GM18498 (cell line): Measurements from ENCODE around the gene ZNF783.
"Not testable (repeated sequence)": the region's sequence is repeated elsewhere in the genome, so short reads cannot be mapped to it uniquely, and the experiment has no call there.

ENCODE experiments used
- ATAC-seq: cut with Tn5 transposase; IDR thresholded peaks from one replicate; pipeline ENCODE4 v1.9.1; 2021; ENCODE audit warnings: mild to moderate bottlenecking, moderate library complexity; ENCODE audit not compliant: unreplicated experiment

ZNF783 gene

DNA sequence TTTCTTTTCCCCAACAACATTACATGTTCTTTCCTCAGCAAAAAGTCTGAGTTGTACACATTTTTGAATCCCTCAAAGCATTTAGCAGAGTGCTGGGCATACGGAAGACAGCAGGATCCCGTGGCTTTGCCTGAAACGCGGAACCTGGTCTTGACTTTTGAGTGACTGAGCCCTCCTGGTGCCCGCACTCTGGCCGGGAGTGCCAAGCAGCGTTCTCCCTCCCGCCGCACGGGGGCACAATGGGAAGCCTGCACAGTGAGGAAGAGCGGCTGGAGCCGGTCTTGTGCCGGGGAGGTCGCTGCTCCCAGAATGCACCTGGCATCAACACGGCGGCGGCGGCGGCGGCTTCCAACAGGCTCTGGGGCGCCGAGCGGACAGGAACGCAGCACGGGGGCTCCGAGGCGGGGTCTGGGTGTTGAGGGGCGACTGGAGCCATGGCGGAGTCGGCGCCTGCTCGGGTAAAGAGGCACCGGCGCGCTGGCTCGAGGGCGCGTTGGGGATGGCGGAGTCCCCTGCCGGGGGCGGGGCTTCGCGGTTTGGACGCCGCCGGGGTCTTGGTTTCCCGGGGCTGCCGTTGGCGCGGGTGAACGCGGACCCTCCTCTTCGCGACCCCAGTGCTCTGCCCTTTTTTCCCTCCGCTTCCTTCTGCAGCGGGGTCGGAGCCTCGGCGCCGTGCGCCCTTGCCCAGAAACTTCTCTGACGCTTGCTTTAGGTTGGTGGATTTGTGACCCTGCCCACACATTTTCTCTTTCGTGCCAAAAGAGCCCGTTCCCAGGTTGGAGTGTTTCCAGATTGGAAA lies 22.5 kb upstream of the ZNF783 start, which contains the start of gene ZNF212:
ZNF212 (plus strand) TSS at position 307 of the 799 bp plus-strand sequence; CDS start at position 435, 128 bp downstream.
- peak; percentile 100 for ATAC-seq

DNA sequence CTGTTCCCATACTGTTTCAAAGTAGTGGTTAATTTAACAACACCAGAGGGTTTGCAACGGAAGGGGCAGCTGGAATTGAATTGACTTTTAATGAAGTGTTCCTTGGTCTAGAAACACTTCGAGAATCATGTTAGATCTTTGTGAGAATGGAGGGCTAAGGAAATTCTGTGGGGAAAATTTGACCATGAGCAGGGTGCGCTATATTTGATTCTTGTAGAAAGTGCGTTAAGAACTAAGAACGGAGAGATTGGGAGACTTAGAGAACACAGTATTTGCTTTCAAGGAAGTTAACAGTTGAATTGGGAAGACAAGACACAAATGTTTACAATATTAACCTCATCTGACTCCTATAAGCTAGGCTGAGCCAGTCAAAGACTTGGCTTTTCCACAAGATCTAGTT lies 21.4 kb upstream of the ZNF783 start:
- ATAC-seq = no peak

DNA sequence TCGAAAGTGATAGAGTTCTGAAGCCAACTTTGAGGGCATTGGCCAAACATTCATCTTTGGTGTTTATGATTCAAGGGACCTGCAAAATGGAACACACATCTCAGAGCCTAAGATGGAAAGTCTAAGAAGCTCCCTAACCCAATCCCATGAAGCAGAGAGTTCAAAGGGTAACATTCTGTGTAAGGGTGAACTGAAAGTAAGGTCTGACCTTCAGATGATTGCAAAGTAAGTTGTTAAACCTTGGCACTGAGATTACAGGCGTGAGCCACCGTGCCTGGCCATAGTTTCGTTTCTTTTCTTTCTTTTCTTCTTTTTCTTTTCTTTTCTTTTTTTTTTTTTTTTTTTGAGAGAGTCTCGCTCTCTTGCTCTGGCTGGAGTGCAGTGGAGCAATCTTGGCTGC lies 20.3 kb upstream of the ZNF783 start:
- ATAC-seq = no peak

DNA sequence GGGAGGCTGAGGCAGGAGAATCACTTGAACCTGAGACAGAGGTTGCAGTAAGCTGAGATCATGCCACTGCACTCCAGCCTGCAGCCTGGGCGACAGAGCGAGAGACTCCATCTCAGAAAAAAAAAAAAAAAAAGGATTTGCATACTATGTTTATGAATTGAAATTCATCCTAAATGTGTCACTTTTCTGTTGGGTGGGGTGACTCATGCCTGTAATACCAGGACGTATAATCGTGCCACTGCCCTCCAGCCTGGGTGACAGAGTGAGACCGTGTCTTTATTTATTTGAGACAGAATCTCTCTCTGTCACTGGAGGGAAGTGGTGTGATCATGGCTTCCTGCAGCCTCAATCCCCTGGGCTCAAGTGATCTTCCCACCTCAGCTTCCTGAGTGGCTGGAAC lies 16.8 kb upstream of the ZNF783 start:
- no peak for ATAC-seq

DNA sequence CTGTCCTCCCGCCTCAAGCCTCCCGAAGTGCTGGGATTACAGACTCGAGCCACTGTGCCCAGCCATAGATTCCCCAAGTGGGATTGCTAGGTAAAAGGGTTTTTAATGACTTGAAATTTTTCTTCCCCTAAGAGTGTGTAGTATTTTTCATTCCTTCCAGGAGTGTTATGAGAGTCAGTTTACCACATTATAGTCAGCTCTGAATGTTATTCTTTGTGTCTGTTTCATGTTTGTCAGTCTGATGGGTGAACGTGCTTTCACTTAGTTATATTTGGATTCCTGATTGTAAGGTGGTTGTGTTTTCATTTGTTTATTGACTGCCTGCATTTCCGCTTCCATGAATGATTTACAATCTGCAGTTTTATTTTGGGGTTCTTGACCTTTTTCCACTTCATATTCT lies 16.3 kb upstream of the ZNF783 start:
- ATAC-seq = no peak

DNA sequence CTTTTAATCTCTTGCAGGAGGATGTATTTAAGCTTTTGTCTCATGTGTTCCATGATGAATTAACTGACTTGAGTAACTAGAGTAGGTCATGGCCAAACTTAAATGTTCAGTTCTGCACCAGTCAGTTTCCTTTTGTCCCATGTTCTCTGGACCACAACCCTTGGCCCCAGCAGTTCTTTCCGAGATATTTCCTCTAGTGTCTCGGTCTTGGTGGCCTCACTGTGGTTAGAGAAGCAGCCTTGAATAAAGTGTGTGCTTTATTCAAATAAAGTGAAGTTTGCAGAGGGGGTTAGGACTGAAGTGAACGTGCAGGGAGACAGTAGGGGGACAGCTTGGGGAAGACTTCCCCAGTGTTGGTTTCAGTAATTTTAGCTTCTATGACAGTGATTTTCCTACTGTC lies 13.2 kb upstream of the ZNF783 start:
- no peak for ATAC-seq

DNA sequence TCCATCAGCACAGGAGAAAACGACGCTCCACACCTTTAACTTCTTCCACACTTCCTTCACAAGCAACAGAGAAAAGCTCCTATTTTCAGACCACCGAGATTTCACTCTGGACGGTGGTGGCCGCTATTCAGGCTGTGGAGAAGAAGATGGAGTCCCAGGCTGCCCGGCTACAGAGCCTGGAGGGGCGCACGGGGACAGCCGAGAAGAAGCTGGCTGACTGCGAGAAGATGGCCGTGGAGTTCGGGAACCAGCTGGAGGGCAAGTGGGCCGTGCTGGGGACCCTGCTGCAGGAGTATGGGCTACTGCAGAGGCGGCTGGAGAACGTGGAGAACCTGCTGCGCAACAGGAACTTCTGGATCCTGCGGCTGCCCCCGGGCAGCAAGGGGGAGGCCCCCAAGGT lies 11.8 kb upstream of the ZNF783 start:
- not testable (repeated sequence) for ATAC-seq

DNA sequence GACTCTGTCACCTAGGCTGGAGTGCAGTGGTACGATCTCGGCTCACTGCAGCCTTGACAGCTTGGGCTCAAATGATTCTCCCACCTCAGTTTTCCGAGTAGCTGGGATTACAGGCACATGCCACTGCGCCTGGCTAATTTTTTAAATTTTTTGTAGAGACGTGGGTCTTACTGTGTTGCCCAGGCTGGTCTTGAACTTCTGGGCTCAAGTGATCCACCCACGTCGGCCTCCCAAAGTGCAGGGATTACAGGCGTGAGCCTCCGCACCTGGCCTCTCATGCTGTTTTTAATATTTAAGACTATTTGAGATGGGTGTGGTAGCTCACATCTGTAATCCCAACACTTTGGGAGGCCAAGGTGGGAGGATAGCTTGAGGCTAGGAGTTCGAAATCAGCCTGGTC lies 10.5 kb upstream of the ZNF783 start:
- ATAC-seq = not testable (repeated sequence)

DNA sequence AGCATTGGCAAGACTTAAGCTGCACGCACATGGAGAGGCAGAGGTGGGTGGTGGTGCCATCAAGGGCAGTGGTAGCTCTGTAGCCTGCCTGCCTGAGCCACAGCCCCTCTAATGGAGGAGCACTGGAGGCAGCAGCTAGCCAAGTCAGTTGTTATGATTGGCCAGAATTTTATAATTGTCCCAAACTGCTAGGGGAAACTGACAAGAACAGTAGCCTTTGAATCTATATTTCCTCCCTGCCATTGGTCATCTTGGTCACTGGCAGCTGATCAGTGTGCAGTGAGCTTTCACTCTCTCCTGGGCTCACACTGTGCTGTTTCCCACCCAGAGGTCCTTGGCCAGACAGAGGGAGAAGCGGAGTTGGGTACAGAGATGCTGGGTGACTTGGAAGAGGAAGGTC lies 9.6 kb upstream of the ZNF783 start:
- no peak for ATAC-seq

DNA sequence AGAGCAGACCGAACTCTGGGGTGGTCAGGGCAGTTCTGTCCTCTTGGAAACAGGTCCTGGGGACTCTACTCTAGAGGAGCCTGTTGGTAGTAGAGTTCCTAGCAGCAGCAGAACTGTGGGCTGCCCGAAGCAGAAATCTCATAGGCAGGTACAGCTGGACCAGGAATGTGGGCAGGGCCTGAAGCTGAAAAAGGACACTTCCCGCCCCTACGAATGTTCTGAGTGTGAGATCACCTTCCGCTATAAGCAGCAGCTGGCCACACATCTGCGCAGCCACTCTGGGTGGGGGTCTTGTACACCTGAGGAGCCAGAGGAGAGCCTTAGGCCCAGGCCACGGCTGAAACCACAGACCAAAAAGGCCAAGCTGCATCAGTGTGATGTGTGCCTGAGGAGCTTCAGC lies 8.3 kb upstream of the ZNF783 start:
- ATAC-seq = no peak

DNA sequence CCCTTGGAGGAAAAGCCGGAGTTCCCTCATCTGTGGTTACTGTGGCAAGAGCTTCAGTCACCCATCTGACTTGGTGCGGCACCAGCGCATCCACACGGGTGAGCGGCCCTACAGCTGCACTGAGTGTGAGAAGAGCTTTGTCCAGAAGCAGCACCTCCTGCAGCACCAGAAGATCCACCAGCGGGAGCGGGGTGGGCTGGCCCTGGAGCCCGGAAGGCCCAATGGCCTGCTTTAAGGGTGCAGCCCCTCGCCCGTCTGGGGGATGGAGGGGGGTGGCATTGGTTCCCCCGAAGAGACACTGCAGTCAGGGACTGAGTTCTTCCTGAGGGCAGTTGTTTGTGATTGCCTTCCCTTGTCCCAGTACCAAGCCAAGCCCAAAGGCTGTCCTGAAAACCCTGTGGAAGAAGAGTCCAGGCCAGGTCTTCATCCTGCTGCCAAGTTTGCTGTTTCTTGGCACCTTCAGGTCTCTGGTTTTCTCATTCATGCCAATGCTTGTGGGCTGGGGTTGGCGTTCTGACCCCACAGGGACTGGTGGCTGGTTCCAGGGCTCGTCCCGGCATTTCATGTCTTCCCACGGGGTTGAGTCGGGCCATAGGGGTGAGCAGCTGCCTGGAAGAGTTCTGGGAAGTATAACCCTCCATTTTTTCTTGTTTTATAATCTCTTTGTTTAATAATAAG lies 7.7 kb upstream of the ZNF783 start:
- ATAC-seq = no peak

DNA sequence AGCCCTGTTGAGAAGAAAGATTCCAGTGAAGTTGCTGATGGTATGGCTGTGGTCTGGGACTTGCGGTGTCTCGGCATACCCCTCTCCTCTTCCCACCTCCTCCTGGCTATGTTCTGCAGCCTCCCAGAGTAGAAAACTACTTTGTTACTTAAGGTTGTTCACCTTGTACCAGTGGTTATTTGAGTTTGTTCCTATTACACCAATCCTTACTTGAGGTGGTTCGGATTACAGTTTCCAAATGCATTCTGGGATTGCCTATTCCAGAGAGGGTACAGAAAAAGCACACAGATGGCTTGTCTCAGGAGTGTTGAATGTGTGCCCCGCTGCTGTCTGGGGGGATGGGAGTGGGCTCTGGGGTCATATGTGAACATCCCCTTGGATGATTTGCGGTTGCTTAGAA lies 6.8 kb upstream of the ZNF783 start:
- ATAC-seq = no peak

DNA sequence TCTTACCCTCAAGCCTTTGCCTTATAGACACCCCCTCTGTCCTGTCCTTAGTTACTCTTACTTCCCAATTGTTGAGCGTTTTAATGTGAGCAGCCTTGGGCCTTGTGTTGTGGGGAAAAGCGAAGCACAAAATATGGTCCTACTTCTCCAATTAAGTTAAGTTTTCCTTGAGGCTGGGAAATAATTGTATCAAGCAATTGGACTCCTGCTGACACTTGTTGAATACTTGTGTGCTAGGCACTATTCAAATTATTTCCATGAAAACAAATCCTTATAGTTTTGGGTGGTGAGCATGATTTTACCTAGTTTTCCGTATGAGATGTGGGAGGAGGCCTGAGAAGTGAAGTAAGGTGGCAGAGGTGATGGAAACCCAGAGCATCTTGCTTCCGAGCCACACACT lies 5.4 kb upstream of the ZNF783 start:
- no peak for ATAC-seq

DNA sequence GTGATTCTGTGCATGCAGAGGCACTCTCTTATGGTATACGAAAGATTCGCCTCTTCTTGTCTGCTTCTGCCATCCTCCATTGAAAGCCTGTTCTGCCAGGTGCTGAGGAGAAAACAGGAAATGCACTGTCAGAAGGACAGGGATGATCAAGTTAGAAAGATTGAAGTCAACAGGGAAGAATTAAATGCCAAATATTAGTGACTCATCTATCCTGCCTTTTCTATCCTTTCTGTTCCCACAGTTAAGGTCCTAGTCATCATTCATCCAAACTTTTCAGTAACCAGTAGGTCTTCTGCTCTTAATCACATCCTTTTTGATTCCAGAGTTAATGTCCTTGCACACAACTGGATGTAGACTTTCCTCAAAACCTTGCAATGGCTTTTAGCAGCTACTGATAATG lies 4.8 kb upstream of the ZNF783 start:
- ATAC-seq = no peak

DNA sequence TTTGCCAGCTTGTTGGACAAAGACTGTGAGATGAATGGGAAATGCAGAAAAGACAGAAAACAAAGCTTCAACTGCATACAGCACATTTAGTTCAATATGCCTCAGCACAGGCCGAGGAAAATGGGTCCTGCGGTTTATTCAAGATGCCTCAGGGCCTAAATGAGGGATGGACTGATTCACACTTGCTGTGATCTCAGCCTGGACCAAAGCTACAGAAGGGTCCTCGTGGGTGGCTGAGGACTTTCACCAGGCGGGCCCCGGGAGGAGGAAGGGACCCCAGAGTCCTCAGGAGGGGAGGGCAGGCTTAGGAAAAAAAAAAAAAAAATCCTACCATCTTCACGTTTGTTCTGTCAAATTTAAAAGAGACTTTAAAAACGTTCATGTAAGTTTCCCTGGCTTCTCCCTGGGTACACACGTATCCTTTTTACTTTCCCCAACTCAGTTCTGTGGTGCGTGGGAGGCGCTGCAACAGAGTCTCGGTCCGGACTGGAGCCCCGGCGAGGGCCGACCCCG lies 624 bp upstream of the ZNF783 start:
- ATAC-seq = peak; percentile 11

DNA sequence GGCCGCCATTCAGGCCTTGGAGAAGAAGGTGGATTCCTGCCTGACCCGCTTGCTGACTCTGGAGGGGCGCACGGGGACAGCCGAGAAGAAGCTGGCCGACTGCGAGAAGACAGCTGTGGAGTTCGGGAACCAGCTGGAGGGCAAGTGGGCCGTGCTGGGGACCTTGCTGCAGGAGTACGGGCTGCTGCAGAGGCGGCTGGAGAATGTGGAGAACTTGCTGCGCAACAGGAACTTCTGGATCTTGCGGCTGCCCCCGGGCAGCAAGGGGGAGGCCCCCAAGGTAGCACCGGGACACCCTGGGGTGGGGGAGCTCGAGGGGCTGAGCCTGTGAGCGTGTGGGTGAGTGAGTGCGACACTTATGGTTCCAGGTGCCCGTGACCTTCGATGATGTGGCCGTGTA lies 4.5 kb downstream of the ZNF783 start:
- ATAC-seq = no peak

DNA sequence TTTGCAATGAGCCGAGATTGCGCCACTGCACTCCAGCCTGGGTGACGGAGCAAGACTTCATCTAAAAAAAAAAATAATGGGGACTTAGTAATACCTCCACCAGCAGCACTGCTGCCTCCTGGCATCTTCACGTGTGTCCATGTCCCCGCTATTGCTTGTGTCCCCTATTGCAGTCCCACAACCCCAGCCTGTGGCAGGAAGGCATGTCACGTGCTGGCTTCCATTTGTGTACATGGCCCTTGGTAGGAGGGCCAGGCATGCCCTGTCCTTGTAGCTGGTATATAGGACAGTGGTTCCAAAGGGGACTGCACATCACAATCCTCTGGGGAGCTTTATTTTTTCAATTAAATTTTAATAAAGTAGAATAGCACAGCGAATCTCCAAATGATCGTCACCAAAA lies 5.7 kb downstream of the ZNF783 start:
- ATAC-seq = no peak

DNA sequence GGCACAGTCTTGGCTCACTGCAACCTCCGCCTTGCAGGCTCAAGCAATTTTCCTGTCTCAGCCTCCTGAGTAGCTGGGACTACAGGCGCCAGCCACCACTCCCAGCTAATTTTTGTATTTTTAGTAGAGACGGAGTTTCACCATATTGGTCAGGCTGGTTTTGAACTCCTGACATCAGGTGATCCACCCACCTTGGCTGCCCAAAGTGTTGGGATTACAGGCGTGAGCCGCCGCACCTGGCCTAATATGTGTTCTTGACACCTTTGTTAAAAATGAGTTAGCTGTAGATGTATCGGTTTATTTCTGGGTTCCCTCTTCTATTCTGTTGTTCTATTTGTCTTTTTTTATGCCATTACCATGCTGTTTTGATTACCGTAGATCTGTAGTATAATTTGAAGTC lies 12.4 kb downstream of the ZNF783 start:
- ATAC-seq = not testable (repeated sequence)

DNA sequence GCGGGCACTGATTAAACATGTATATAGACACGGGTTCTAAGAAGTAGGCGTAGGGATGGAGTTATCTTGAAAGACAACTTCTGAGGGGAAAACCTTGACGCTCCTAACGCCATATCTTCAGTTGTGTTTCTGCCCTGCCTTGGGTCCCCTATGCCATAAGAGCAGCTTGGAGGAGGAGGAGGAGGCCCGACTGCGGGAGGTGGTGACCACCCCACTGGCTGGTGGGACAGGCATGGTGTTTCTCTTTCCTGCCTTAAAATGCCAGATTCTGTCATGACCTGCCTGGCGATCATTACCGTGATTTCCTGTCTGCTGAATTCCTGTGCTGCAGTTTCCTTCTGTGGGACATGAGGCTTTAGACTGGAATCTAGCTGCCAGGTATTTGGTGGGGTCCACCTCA lies 15.9 kb downstream of the ZNF783 start:
- ATAC-seq = no peak

DNA sequence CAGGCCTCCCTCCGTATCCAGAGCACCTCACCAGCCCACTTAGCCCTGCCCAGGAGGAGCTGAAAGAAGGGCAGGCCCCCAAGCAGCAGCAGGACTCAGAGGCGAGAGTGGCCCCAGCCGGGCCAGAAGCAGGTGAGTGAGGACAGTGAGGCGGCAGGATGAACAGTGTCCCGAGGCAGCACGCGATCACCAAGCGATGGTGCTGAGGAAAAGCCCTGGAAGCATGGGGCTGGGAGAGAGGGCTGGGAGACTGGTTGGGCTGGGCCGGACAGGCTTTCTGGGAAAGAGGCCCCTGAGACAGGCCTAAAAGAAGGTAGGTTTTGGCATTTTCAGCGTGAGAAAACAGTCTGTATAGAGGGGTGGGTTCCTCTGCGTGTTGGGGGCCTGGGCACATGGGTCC lies 16.4 kb downstream of the ZNF783 start:
- no peak for ATAC-seq

DNA sequence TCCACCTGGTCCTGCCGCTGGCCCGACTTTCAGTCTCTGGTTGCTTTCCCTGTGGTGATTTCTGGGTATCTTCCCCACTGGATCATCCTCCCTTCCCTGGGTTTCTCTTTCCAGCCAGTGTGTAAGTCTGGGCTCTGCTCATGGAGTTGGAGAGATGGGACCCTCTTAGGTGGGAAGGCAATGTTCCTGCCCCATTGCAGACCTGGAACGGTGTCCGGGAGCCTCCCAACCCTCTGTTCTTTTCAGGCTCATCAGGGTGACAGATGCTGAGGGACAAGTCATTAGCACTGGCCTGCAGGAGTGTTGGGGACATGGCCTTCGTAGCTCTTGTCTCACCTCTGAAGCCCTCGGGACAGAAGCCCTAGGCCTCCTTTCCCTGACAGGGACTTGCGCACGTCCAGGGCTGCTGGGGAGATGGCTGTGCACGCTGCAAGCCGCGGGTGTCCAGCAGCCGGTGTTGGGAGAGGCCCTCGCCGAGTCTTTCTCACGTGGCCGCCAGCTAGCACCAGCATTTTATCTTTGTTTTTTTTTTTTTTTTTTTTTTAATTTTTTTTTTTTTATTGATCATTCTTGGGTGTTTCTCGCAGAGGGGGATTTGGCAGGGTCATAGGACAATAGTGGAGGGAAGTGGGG lies 17.2 kb downstream of the ZNF783 start:
- ATAC-seq = no peak

DNA sequence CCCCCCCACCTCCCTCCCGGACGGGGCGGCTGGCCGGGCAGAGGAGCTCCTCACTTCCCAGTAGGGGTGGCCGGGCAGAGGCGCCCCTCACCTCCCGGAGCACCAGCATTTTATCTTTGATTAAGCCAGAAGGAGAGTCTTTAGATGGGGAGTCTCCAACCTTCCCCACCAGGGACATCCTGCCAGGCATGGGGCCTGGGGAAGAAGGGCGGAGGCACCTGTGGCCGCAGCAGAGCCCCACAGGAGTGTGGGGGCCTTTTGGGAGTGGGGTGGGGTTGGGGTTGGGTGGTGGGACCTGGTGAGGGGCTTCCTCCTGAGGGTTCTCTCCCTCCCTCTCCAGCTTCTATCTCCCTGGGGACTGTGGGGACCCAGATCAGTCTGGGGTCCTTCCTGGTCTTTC lies 18.2 kb downstream of the ZNF783 start:
- no peak for ATAC-seq
